SIG-M5 treated with dmso at 0.1 percent for 504 hours (cell line): Measurements from ENCODE around the gene TUT7.
"Not testable (repeated sequence)": the region's sequence is repeated elsewhere in the genome, so short reads cannot be mapped to it uniquely, and the experiment has no call there.

Source experiments
- DNase-seq: peaks from one replicate; lab custom pipeline; 2025; ENCODE audit not compliant: unreplicated experiment; lab: John Stamatoyannopoulos, UW

TUT7 gene

GRCh38 chr9:86349271-86349670 is 4.9 kb downstream of the TUT7 start:
- no peak for DNase-seq

DNA sequence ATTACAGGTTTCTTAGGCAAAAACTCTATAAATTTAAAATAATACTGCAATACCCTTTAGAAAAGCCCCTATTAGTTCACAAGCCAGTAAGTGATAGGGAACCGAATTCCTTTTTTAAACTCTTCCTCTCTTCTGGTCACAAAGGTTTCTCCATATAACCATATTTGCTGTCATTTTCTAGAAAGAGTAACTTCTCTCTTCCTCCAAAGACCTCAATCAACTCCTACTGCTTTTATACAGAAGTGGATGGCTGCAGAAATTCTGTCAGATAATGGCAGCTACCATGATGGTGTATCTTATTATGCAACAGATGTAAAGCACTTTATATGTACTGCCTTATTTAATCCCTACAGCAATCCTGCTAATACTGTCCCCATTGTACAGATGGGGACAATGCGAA is 6.2 kb downstream of the TUT7 start:
- DNase-seq: peak; percentile 14

- DNase-seq: no peak
These were observed 9.4 kb downstream of the TUT7 start for GRCh38 chr9:86344818-86345217.

GRCh38 chr9:86342269-86342668 is 11.9 kb downstream of the TUT7 start:
- DNase-seq: no peak

DNA sequence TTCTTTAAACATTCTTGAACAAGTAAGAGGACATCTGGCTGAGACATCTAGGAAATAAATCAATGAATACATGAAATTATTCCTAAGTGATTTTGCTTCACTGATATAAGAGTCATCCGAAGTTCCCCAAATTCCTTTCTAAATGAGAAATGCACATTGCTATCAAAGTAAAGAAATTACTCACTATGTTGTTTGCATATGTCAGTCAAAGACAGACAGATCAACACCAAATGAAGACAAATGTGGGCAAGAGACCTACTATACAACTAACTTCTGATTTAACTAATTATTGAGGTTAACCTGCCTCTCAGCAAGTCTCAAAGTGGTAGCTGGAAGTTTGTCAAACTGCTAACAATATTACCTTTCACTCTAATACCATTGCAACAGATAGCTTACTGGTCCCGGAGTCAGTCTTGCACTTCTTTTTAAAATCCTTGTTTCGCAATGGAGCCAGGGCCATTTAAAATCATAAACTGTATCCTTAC is 13.2 kb downstream of the TUT7 start:
- no peak for DNase-seq

DNA sequence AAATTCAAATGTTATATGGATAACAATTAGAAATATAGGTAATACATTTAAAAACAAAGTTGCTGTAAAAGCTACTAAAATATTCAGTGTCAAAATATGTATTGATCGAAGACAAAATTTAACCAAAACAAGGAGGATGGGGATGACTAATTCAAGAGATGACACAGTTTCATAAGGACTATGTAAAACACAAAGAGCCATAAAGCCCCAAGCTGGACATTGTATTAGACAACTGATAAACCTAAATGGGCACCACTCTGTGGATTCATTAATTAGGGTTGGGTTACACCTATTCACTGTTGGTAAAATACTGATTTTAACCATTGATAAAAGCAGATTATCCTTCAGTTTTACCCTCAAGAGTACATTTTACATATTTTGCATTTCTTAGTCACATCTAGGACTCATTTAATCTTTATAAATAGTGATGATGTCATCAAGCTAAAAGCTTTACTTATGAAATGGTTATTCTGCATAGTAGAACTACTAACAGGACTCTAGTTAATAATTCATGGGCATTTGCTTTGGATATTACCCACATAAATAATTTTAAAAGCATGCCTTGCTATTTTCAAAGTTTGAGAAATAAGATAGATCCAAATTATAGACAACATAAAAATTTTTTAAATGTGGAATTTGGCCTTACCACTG is 13.7 kb downstream of the TUT7 start:
- DNase-seq: no peak

GRCh38 chr9:86337469-86338108 is 16.6 kb downstream of the TUT7 start:
- DNase-seq: peak; percentile 55

DNA sequence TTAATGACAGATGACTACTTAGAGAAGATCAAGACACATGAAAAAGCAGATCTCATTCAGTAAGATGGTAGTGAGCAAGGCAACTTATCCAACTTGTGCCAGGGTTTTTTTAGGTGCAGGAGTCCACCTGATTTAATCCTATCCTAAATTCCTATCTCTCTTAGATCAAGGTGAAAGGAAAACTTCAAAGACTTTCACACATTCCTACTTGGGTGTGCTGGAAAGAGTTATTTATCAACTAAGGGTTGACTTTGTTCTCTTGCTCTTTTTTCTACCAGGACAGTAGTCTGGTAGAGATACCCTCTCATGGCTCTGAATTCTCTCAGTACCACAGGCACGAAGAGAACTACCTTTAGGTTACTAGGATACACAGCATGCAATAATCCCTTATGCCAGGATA is 18.2 kb downstream of the TUT7 start:
- no peak for DNase-seq

DNA sequence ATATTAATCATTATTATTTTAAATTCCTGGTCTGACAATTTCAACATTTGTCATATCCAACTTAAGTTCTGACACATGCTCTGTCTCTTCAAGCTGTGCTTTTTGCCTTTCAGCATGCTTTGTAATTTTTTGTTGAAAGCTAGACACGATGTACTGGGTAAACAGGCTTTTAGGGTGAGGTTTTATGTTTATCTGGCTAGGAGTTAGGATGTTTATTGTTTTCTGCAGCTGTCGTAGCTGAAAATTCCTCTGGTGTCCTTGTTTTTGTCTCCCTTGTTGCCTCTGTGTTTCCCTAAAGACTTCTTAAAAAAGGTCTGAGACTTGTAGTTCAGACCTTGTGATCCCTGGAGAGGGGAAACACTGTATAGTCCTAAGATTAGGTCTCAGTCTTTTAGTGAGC is 20.6 kb downstream of the TUT7 start:
- no peak for DNase-seq

GRCh38 chr9:86330186-86330585 is 24.0 kb downstream of the TUT7 start:
- DNase-seq: no peak

DNA sequence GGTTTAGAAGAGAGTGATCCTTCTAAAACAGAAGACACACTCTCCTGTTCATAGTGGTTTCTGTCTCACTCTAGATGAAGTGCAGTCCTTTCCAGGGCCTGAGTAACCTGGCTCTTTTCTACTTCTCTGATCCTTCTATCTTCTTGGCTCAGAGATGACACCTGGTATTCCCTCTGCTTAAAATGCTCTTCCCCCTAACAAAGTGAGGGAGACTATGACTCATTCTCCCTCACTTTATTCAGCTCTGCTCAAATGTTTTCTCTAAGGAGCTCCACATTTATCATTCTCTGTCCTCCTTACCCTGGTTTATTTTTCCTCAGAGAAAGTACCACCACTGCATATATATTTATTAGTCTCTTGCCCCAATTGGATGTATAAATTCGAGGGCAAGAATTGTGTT is 24.6 kb downstream of the TUT7 start:
- DNase-seq: no peak

GRCh38 chr9:86328156-86328555 is 26.1 kb downstream of the TUT7 start:
- no peak for DNase-seq

- no peak for DNase-seq
These were observed 27.7 kb downstream of the TUT7 start for GRCh38 chr9:86326536-86326935.

GRCh38 chr9:86324901-86325300 is 29.3 kb downstream of the TUT7 start:
- no peak for DNase-seq

GRCh38 chr9:86324308-86324707 is 29.9 kb downstream of the TUT7 start:
- DNase-seq: no peak

DNA sequence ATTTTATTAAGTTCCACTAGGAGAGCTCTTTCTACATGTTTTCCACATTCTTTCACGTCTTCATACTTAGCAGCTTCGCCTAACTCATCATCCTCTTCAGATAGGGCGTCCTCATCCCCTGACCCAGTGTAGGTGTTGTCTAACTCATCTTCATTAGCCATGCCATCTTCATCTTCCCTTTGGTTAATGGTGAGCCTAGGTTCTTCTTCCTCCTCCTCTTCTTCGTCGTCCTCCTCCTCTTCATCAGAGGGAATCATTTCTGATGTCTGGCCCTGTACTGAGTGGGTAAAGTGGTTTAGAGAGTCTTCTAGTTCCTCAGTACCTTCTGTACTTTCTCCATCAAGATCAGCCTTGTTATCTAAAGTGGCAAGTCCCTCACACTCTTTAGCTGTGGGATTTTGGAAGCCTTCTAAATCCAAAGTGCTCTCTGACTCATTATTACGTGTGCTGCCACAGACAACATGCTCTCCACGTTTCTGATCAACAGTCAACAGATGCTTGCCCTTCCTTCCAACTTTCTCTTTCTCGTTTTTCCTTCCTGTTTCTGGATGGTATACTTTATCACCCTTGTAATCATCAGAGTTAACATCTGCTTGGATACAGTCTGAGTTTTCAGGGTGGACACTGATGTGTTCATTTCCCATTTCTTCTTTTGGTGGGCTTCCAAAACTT is 31.1 kb downstream of the TUT7 start:
- no peak for DNase-seq

DNA sequence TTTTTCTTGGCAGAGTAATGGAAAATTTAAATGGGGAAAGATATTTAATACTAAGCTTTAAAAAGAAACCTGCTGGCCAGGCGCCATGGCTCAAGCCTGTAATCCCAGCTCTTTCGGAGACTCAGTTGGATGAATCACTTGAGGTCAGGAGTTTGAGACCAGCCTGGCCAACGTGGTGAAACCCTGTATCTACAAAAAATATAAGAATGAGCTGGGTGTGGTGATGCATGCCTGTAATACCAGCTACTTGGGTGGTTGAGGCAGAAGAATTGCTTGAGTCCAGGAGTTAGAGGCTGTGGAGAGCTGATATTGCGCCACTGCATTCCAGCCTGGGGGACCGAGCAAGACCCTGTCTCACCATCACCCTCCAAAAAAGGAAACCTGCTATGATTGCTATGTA is 32.8 kb downstream of the TUT7 start:
- DNase-seq: no peak

DNA sequence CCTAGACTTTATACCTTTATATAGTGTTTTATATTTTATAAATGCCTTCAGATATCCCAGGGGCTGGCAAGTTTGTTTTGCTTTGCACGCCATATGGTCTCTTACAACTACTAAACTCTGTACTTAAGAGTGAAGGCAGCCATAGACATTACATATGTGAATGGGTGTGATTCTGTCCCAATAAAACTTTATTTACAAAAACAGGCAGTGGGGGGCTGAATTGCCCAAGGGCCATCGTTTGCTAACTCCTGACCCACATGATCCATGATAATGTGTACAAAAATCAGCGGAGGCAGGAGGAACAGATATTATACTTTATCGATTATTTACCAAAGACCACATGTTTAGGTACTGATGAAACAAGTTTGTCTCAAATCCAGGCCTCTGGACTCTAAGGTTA is 36.0 kb downstream of the TUT7 start:
- no peak for DNase-seq

DNA sequence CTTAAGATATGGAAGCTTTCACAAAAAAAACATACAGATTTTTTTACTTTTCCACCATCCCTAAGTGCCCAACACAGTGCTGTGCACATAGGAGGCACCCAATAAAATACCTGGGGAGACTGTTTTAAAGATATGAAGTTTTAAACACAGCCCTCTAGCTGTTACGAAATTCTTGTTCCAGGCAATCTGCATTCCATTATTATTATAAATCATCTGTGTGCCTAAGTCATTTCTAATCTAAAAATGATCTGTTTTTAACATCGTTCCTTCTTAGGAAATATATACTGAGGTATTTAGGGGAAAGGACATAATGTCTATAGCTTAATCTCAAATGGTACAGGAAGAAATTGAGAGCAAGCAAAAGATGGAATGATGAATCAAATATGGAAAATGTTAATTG is 39.1 kb downstream of the TUT7 start:
- DNase-seq: no peak

GRCh38 chr9:86312959-86313358 is 41.3 kb downstream of the TUT7 start:
- not testable (repeated sequence) for DNase-seq

GRCh38 chr9:86308687-86309086 is 45.5 kb downstream of the TUT7 start:
- DNase-seq: no peak

DNA sequence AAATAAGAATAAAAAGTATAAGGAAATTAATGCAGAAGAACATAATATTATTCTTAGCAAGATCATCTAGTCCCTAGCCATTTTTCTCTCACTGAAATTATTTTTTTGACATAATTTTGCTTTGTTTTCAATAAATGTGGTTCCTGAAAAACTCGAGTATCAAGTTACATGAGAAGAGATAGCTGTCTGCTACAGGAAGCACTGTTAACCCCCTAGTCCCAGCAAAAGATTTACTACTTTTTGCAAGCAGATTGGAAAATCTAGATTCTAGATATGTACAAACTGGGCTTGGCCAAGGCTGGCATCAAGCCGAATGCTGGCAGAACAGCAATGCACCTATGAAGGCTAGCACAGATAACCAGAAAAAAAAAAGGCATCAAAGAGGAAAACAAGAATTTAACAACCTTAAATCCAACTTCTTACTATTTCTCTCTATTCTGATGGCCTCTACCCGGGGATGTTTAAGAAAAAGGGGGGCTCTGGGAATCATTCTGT is 49.9 kb downstream of the TUT7 start:
- no peak for DNase-seq
